ENCODE results near the gene SLC25A41. TPM values are rescaled to one million over a fixed set of nuclear protein-coding genes. Genes with fewer than 3 reads are reported as not detected.

The SLC25A41 gene
- polyA plus RNA-seq, 1 donor (not counting 4 experiments of a cell fraction or from before 2014, with no cell fraction given): not detected

DNA sequence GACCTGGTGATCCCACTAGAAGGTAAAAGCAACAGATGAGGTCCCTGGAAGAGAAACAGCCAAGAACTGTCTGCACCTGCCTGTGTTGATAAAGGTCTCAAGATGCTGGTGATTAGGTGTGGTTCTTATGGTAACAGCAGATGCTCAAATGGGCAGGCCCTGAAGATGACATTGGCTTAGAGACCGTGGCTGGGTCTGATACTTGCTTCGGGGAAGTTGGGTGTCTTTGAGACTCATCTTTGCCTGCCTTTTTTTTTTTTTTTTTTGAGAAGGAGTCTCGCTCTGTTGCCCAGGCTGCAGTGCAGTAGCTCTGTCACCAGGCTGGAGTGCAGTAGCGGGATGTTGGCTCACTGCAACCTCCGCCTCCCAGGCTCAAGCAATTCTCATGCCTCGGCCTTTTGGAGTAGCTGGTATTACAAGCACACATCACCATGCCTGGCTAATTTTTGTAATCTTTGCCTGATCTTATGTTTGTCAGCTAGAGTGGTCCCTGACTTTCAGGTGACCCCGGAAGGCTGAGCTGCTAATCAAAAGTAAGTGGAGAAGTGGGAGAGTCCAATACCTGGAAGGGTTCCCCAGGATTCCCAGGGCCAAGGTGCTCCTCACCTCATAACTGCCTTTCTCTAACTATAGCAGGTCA is 18.1 kb upstream of the SLC25A41 start:
- Histone ChIP-seq H4K20me1 (ENCODE audit: control insufficient read depth, extremely low read depth, insufficient read depth, low read length) (no peaks in the 10 kb centered on the region), H3K4me2 (ENCODE audit: control insufficient read depth, extremely low read depth, insufficient read depth, low read depth, low read length) (no peak overlapping the region), H3K4me3 (ENCODE audit: control insufficient read depth in 2 of 3, extremely low read depth in 1 of 3, insufficient read depth in 2 of 3, low read depth in 1 of 3, low read length in 3 of 3) (no peak overlapping the region), H3K9me1 (ENCODE audit: control insufficient read depth, extremely low read depth, insufficient read depth, low read length) (no peaks in the 10 kb centered on the region), H3K36me3 (ENCODE audit: control insufficient read depth in 2 of 2, extremely low read depth in 1 of 2, insufficient read depth in 2 of 2, low read length in 2 of 2) (peaks cover 4 to 13% of the 10 kb centered on the region in 2 experiments), H3K27ac (ENCODE audit: control insufficient read depth, insufficient read depth, low read length) (no peak overlapping the region), H3K4me1 (ENCODE audit: control insufficient read depth, extremely low read depth, insufficient read depth, low read length) (no peaks in the 10 kb centered on the region), H3K79me2 (ENCODE audit: control insufficient read depth, insufficient read depth, low read length) (no peaks in the 10 kb centered on the region), H2AFZ (ENCODE audit: control insufficient read depth, low read length) (no peak overlapping the region), H3K9ac (ENCODE audit: control insufficient read depth, extremely low read depth, insufficient read depth, low read length) (no peak overlapping the region), H3K9me3 (ENCODE audit: control insufficient read depth, low read depth, low read length) (peaks cover 6% of the 10 kb centered on the region), H3K27me3 (ENCODE audit: control insufficient read depth, extremely low read depth, insufficient read depth, low read length) (no peaks in the 10 kb centered on the region)
- DNase-seq (ENCODE audit: low read depth, low spot score): no peak
- no peak for FAIRE-seq
- dilution Hi-C loops (cut with MboI; ENCODE audit: extremely low pct_ligation_motif_present, low sequenced_read_pairs): no loop called here
- TF ChIP-seq EZH2 (IDR thresholded peaks at IDR 0.05; ENCODE audit: low read length): no peak
- TF ChIP-seq, protein P1, sequence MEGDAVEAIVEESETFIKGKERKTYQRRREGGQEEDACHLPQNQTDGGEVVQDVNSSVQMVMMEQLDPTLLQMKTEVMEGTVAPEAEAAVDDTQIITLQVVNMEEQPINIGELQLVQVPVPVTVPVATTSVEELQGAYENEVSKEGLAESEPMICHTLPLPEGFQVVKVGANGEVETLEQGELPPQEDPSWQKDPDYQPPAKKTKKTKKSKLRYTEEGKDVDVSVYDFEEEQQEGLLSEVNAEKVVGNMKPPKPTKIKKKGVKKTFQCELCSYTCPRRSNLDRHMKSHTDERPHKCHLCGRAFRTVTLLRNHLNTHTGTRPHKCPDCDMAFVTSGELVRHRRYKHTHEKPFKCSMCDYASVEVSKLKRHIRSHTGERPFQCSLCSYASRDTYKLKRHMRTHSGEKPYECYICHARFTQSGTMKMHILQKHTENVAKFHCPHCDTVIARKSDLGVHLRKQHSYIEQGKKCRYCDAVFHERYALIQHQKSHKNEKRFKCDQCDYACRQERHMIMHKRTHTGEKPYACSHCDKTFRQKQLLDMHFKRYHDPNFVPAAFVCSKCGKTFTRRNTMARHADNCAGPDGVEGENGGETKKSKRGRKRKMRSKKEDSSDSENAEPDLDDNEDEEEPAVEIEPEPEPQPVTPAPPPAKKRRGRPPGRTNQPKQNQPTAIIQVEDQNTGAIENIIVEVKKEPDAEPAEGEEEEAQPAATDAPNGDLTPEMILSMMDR (optimal IDR thresholded peaks at IDR 0.05 in 1 of 3, IDR thresholded peaks at IDR 0.05 in 1 of 3, conservative IDR thresholded peaks at IDR 0.05 in 1 of 3; ENCODE audit: extremely low read depth in 1 of 3, insufficient read depth in 2 of 3, low read length in 3 of 3): no peak

DNA sequence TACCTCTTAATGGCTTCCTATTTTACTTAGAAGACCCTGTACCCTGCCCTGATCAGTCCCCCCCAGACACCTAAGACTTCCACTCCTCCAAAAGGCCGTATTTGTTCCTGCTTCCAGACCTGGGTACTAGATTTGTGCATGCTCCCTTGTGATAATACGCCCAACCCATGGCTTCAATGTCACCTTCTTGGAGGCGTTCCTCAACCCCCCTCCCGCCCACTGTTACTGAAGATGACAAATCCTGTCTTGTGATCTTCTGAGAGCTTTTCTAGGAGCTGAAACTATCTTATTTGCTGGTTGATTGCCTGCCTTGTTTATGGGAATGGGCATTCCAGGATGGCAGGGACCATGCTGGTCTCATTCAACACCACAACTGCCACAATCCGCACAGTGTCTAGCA is 16.6 kb upstream of the SLC25A41 start:
- no peak for FAIRE-seq
- no peak overlapping the region for H3K4me3 ChIP-seq (ENCODE audit: control insufficient read depth in 2 of 3, extremely low read depth in 1 of 3, insufficient read depth in 2 of 3, low read depth in 1 of 3, low read length in 3 of 3)
- TF ChIP-seq, protein P1 (optimal IDR thresholded peaks at IDR 0.05 in 1 of 3, IDR thresholded peaks at IDR 0.05 in 1 of 3, conservative IDR thresholded peaks at IDR 0.05 in 1 of 3; ENCODE audit: extremely low read depth in 1 of 3, insufficient read depth in 2 of 3, low read length in 3 of 3): no peak
- TF ChIP-seq EZH2 (IDR thresholded peaks at IDR 0.05; ENCODE audit: low read length): no peak

More for the DNA sequence above, 16.6 kb upstream of the SLC25A41 start:
- Histone ChIP-seq H3K4me1 (ENCODE audit: control insufficient read depth, extremely low read depth, insufficient read depth, low read length) (no peaks in the 10 kb centered on the region), H3K9me3 (ENCODE audit: control insufficient read depth, low read depth, low read length) (peaks cover 6% of the 10 kb centered on the region), H3K36me3 (ENCODE audit: control insufficient read depth in 2 of 2, extremely low read depth in 1 of 2, insufficient read depth in 2 of 2, low read length in 2 of 2) (peaks cover 4 to 11% of the 10 kb centered on the region in 2 experiments), H4K20me1 (ENCODE audit: control insufficient read depth, extremely low read depth, insufficient read depth, low read length) (no peaks in the 10 kb centered on the region), H3K9me1 (ENCODE audit: control insufficient read depth, extremely low read depth, insufficient read depth, low read length) (no peaks in the 10 kb centered on the region), H2AFZ (ENCODE audit: control insufficient read depth, low read length) (no peak overlapping the region), H3K79me2 (ENCODE audit: control insufficient read depth, insufficient read depth, low read length) (no peaks in the 10 kb centered on the region), H3K4me2 (ENCODE audit: control insufficient read depth, extremely low read depth, insufficient read depth, low read depth, low read length) (no peak overlapping the region), H3K9ac (ENCODE audit: control insufficient read depth, extremely low read depth, insufficient read depth, low read length) (no peak overlapping the region), H3K27ac (ENCODE audit: control insufficient read depth, insufficient read depth, low read length) (no peak overlapping the region), H3K27me3 (ENCODE audit: control insufficient read depth, extremely low read depth, insufficient read depth, low read length) (no peaks in the 10 kb centered on the region)
- DNase-seq (ENCODE audit: low read depth, low spot score): no peak
- dilution Hi-C loops (cut with MboI; ENCODE audit: extremely low pct_ligation_motif_present, low sequenced_read_pairs): no loop called here
